GM10248 (cell line): ENCODE measurements around the gene INO80B.

ENCODE experiments used
- CTCF ChIA-PET: fragments of 300-600 bp; sonication (Branson Sonifier 250); formaldehyde crosslinking; extraction: SDS; loops from one replicate; lab custom pipeline; 2021; ENCODE audit warnings: antibody characterized with exemption; lab: Yijun Ruan, JAX
- POLR2A ChIA-PET: fragments of 350-650 bp; sonication (Branson Sonifier 250); formaldehyde crosslinking; extraction: SDS; loops from one replicate; lab custom pipeline; 2020; ENCODE audit warnings: antibody characterized with exemption; lab: Yijun Ruan, JAX
- DNase-seq: peaks from one replicate; pipeline ENCODE4 v3.0.0; 2012; ENCODE audit errors: extremely low spot score
- TF ChIP-seq, protein P1 (sequence below): IDR thresholded peaks from 2 replicates; pipeline ENCODE4 v1.5.1; 2012; ENCODE audit warnings: mild to moderate bottlenecking, low read depth; ENCODE audit errors: extremely low read depth, missing control alignments, control extremely low read depth

Gene INO80B

DNA sequence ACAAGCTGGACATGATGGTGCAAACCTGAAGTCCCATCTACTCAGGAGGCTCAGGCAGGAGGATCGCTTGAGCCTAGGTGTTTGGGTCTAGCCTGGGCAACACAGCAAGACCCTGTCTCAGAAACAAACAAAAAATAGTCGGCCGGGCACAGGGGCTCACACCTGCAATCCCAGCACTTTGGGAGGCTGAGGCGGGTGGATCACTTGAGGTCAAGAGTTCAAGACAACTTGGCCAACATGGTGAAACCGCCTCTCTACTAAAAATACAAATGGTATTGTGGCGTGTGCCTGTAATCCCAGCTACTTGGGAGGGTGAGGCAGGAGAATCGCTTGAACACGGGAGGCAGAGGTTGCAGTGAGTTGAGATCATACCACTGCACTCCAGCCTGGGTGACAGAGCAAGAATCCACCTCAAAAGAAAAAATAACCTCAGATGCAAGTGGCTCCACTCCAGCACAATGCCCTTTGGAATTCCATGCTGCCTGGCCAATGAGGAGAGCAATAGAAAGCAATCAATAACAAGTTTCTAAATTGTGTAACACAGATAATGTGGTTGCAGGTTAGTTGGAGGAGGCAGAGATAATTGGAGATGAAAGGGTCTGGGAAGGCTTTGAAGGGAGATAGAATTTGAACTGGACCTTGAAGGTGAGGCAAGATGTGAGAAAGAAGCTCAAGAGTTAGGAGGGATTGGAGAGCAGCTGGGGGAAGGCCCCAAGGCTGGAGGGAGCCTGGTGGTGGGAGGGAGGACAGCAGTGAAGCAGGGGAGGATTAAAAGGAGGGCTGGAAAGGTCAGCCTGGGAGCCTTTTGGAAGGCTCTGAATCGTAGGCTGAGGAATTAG lies 34.0 kb downstream of the INO80B start:
- TF ChIP-seq, protein P1, sequence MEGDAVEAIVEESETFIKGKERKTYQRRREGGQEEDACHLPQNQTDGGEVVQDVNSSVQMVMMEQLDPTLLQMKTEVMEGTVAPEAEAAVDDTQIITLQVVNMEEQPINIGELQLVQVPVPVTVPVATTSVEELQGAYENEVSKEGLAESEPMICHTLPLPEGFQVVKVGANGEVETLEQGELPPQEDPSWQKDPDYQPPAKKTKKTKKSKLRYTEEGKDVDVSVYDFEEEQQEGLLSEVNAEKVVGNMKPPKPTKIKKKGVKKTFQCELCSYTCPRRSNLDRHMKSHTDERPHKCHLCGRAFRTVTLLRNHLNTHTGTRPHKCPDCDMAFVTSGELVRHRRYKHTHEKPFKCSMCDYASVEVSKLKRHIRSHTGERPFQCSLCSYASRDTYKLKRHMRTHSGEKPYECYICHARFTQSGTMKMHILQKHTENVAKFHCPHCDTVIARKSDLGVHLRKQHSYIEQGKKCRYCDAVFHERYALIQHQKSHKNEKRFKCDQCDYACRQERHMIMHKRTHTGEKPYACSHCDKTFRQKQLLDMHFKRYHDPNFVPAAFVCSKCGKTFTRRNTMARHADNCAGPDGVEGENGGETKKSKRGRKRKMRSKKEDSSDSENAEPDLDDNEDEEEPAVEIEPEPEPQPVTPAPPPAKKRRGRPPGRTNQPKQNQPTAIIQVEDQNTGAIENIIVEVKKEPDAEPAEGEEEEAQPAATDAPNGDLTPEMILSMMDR, result no peak
- CTCF ChIA-PET, result interaction anchor here (0.6 to 3.3 kb wide), 7 partner anchors 8 to 99 kb away, joined by 3 to 15 read pairs (median 3); partner anchors contain the start of gene LBX2
- no peak for DNase-seq
- POLR2A ChIA-PET, result interaction anchor here (0.9 kb wide), 1 partner anchor 12 kb away, joined by 3 read pairs; no protein-coding TSS in a partner anchor

DNA sequence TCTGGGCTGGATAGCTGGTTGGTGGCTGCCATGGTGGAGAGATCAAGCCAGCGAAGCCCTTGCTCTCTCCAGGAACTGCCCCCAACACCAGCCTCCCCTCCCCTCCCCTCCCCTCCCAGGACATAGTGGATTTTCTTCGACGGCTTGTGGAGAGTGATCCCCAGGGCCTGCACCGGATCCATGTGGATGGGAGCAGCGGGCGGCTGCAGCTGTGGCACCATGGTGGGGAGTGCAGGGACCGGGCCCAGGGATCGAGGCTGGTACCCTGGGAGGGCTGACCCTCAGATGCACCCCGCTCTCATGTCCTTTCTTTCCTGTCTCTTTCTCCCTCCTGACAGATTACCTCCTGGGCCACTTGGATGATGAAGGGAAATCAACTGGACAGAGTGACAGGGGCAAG lies 35.0 kb downstream of the INO80B start:
- DNase-seq, result no peak
- POLR2A ChIA-PET, result interaction anchor here (0.9 kb wide), 1 partner anchor 11 kb away, joined by 3 read pairs; no protein-coding TSS in a partner anchor
- TF ChIP-seq, protein P1, result no peak
- CTCF ChIA-PET, result interaction anchor here (0.9 to 2.5 kb wide), 6 partner anchors 9 to 99 kb away, joined by 3 to 10 read pairs (median 4); partner anchors contain the start of gene LBX2

DNA sequence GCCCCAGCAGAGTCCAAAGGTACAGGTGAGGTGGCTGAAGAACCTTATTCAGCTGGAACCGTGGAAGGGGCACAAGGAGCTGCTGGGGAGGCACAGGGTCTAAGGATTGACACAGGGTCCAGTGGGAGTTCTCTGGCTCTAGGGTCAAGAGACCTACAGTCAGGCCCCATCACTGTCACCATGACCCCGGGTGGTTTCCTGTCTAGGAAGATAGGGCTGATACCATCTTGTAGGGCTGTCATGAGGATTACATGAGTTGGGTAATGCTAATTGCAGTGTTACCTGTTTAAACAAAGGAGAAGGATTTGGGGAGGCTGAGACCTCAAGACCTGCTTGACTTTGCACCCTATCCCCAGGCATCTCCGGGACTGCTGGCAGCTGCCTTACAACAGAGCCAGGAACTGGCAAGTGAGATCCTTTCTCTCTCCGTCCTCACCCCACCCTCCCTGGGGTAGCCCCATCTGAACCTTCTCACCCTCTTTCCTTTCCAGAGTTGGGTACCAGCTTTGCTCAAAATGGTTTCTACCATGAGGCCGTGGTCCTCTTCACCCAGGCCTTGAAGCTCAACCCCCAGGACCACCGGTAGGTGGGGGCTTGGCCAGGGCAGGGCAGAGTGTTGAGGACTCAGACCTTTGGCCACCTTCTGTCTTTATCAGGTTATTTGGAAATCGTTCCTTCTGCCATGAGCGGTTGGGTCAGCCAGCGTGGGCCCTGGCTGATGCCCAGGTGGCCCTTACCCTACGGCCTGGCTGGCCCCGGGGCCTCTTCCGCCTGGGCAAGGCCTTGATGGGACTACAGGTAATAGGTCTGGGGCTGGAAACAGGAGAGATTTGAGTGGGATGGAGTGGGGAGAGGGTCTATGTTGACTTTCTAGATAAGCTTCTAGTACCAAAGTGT lies 37.0 kb downstream of the INO80B start:
- TF ChIP-seq, protein P1, result no peak
- no peak for DNase-seq
- CTCF ChIA-PET, result interaction anchor here (1.0 to 2.5 kb wide), 5 partner anchors 9 to 97 kb away, joined by 3 to 7 read pairs (median 4); partner anchors contain the start of genes CCDC142 and TTC31
- POLR2A ChIA-PET, result no interaction called here

DNA sequence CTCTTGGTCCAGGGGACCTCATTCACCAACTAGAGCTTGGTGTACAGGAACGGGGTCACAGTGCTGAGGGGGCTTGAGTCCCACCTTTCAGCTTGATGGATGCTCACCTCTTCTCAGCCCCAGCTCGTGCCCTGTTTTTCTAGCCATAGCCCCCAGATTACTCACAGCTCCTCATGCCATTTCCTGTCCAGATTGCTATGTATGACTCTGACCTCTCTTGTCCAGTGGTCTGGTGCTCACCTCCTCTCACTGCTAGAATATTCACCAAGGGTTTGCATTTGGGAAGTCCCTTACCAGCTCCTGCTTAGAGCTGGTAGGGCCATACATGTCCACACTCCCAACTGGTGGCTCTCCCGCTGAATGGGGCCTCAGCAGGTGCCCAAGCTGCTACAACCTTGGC lies 38.7 kb downstream of the INO80B start:
- POLR2A ChIA-PET, result interaction anchor here (0.6 kb wide), 1 partner anchor 19 kb away, joined by 3 read pairs; no protein-coding TSS in a partner anchor
- TF ChIP-seq, protein P1, result no peak
- CTCF ChIA-PET, result interaction anchor here (0.9 to 2.0 kb wide), 4 partner anchors 11 to 94 kb away, joined by 3 to 10 read pairs (median 5); partner anchors contain the start of genes CCDC142, DQX1 and TTC31
- DNase-seq, result no peak

DNA sequence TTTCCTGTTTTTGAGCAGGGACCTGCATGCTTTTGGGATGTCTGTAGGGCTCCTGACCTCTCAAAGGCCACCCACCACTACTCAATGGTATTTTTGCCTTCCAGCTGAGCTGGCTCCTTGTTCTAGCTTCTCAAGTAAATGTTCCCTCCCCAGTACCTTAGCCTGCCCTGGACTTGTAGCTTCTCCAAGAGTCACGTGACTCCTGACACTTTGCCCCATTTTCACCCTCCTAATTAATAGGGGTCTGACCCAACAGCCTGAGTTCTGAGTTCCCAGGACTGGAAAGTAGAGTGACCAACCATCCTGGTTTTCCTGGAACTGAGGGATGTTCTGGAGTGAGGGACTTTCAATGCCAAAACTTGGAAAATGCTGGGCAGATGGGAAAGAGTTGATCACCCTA lies 40.6 kb downstream of the INO80B start:
- ChIA-PET POLR2A (no interaction called here), CTCF (interaction anchor here (0.7 to 1.9 kb wide), 2 partner anchors 8 to 92 kb away, joined by 3 to 8 read pairs; no protein-coding TSS in a partner anchor)
- TF ChIP-seq, protein P1, result no peak
- DNase-seq, result no peak
